ENCODE measurements around the gene PRKACB.

Gene PRKACB

DNA sequence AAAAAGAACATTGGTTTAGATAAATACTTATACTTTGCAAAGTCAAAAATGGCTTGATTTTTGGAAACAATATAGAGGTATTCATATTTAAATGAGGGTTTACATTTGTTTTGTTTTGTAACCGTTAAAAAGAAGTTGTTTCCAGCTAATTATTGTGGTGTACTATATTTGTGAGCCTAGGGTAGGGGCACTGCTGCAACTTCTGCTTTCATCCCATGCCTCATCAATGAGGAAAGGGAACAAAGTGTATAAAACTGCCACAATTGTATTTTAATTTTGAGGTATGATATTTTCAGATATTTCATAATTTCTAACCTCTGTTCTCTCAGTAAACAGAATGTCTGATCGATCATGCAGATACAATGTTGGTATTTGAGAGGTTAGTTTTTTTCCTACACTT is 92.2 kb downstream of the PRKACB start:
- H3K4me1 ChIP-seq (ENCODE audit: low read length), result no peaks in the 10 kb centered on the region
- no peak overlapping the region for H3K4me3 ChIP-seq (ENCODE audit: low read length)
- no peak for DNase-seq
- H3K4me2 ChIP-seq (ENCODE audit: low read depth, low read length), result no peak overlapping the region
- no peaks in the 10 kb centered on the region for H4K20me1 ChIP-seq (ENCODE audit: insufficient read depth, low read length)
- H3K79me2 ChIP-seq (ENCODE audit: low read length), result no peaks in the 10 kb centered on the region
- H3K9ac ChIP-seq (ENCODE audit: low read length), result no peak overlapping the region
- no peak overlapping the region for H2AFZ ChIP-seq (ENCODE audit: low read length)
- H3K36me3 ChIP-seq (replicated peaks; ENCODE audit: insufficient read depth, low read length), result no peaks in the 10 kb centered on the region; the same call in 1 of the 2 replicates
- H3K27me3 ChIP-seq (replicated peaks; ENCODE audit: insufficient read depth, low read length), result no peaks in the 10 kb centered on the region
- TF ChIP-seq EZH2phosphoT487 (IDR thresholded peaks at IDR 0.05; ENCODE audit: low read length) (no peak), EZH2 (optimal IDR thresholded peaks at IDR 0.05; ENCODE audit: low read depth, low read length) (no peak), CTCF (IDR thresholded peaks at IDR 0.05; ENCODE audit: low read length) (no peak)
- no peak overlapping the region for H3K27ac ChIP-seq (ENCODE audit: low read length)
- no peaks in the 10 kb centered on the region for H3F3A ChIP-seq (ENCODE audit: insufficient read depth, low read length)
- H3K9me3 ChIP-seq (replicated peaks; ENCODE audit: insufficient read depth, low read length), result no peaks in the 10 kb centered on the region
- no peaks in the 10 kb centered on the region for H3K9me2 ChIP-seq (replicated peaks; ENCODE audit: insufficient read depth, low read length)

DNA sequence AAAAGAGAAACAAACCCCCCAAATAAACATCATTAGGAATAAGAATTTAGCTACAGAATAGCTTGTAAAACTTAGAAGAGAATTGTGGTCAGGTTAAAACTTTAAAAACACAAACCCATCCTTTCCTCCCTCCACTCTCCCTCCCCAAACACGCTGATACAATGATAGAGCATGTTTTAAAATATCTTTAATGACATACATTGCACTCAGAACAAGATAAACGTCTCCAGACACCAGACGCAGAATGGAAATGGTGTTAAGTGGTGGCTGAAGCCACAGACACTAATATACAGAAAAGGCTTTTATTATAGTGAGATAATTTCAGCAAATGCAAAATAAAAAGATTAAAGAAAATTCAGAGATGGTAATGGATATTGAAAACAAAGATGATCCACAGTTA is 98.6 kb downstream of the PRKACB start:
- no peak overlapping the region for H3K4me2 ChIP-seq (ENCODE audit: low read depth, low read length)
- no peaks in the 10 kb centered on the region for H3K4me1 ChIP-seq (ENCODE audit: low read length)
- H4K20me1 ChIP-seq (ENCODE audit: insufficient read depth, low read length), result no peaks in the 10 kb centered on the region
- TF ChIP-seq CTCF (IDR thresholded peaks at IDR 0.05; ENCODE audit: low read length), result no peak
- no peak for TF ChIP-seq EZH2phosphoT487 (IDR thresholded peaks at IDR 0.05; ENCODE audit: low read length)
- TF ChIP-seq EZH2 (optimal IDR thresholded peaks at IDR 0.05; ENCODE audit: low read depth, low read length), result no peak
- no peaks in the 10 kb centered on the region for H3K27me3 ChIP-seq (replicated peaks; ENCODE audit: insufficient read depth, low read length)
- H3K79me2 ChIP-seq (ENCODE audit: low read length), result no peaks in the 10 kb centered on the region
- H3F3A ChIP-seq (ENCODE audit: insufficient read depth, low read length), result no peaks in the 10 kb centered on the region
- H3K9me2 ChIP-seq (replicated peaks; ENCODE audit: insufficient read depth, low read length), result no peaks in the 10 kb centered on the region
- no peak overlapping the region for H3K4me3 ChIP-seq (ENCODE audit: low read length)
- H3K36me3 ChIP-seq (replicated peaks; ENCODE audit: insufficient read depth, low read length), result no peaks in the 10 kb centered on the region
- no peak overlapping the region for H3K27ac ChIP-seq (ENCODE audit: low read length)
- H2AFZ ChIP-seq (ENCODE audit: low read length), result no peak overlapping the region
- H3K9me3 ChIP-seq (replicated peaks; ENCODE audit: insufficient read depth, low read length), result no peaks in the 10 kb centered on the region
- DNase-seq, result no peak
- no peak overlapping the region for H3K9ac ChIP-seq (ENCODE audit: low read length)

GRCh38 chr1:84245563-84245962 is 101.5 kb downstream of the PRKACB start:
- DNase-seq, result no peak

More at GRCh38 chr1:84245563-84245962, 101.5 kb downstream of the PRKACB start:
- Histone ChIP-seq H3K4me3 (ENCODE audit: low read length) (no peak overlapping the region), H3K27ac (ENCODE audit: low read length) (no peak overlapping the region), H3F3A (ENCODE audit: insufficient read depth, low read length) (no peaks in the 10 kb centered on the region), H3K4me2 (ENCODE audit: low read depth, low read length) (no peak overlapping the region), H3K4me1 (ENCODE audit: low read length) (no peaks in the 10 kb centered on the region), H3K79me2 (ENCODE audit: low read length) (no peaks in the 10 kb centered on the region), H3K27me3 (replicated peaks; ENCODE audit: insufficient read depth, low read length) (no peaks in the 10 kb centered on the region), H3K9me2 (replicated peaks; ENCODE audit: insufficient read depth, low read length) (no peaks in the 10 kb centered on the region), H2AFZ (ENCODE audit: low read length) (no peak overlapping the region), H3K36me3 (replicated peaks; ENCODE audit: insufficient read depth, low read length) (no peaks in the 10 kb centered on the region), H3K9me3 (replicated peaks; ENCODE audit: insufficient read depth, low read length) (no peaks in the 10 kb centered on the region), H4K20me1 (ENCODE audit: insufficient read depth, low read length) (no peaks in the 10 kb centered on the region), H3K9ac (ENCODE audit: low read length) (no peak overlapping the region)
- no peak for TF ChIP-seq EZH2phosphoT487 (IDR thresholded peaks at IDR 0.05; ENCODE audit: low read length)
- no peak for TF ChIP-seq CTCF (IDR thresholded peaks at IDR 0.05; ENCODE audit: low read length)
- TF ChIP-seq EZH2 (optimal IDR thresholded peaks at IDR 0.05; ENCODE audit: low read depth, low read length), result no peak
